HFF-Myc (cell line): ENCODE measurements around the gene EPHA6.

Experiments
- DNase-seq: peaks from one replicate; pipeline ENCODE4 v3.0.0-alpha.2; 2011; ENCODE audit warnings: low read depth; ENCODE audit errors: extremely low read depth
- H3K4me3 ChIP-seq: replicated peaks from 2 replicates; pipeline ENCODE4 v1.5.1; 2011; ENCODE audit warnings: low read depth, mild to moderate bottlenecking, control low read depth, low read length
- CTCF ChIP-seq: IDR thresholded peaks from 2 replicates; pipeline ENCODE4 v1.5.1; 2012; ENCODE audit warnings: mild to moderate bottlenecking, low read depth, low read length, control low read depth; ENCODE audit errors: missing control alignments

The EPHA6 gene

GRCh38 chr3:97687734-97688133 is 873.3 kb downstream of the EPHA6 start:
- no peak overlapping the region for H3K4me3 ChIP-seq
- TF ChIP-seq CTCF = no peak
- DNase-seq = no peak

- no peak for DNase-seq
- no peak overlapping the region for H3K4me3 ChIP-seq
- no peak for TF ChIP-seq CTCF
Measured at GRCh38 chr3:97689111-97689510, 874.7 kb downstream of the EPHA6 start.

- H3K4me3 ChIP-seq = no peak overlapping the region
- TF ChIP-seq CTCF = no peak
- no peak for DNase-seq
Measured at GRCh38 chr3:97689962-97690361, 875.6 kb downstream of the EPHA6 start.

- H3K4me3 ChIP-seq = no peak overlapping the region
- TF ChIP-seq CTCF = no peak
- DNase-seq = no peak
Measured at GRCh38 chr3:97691354-97691753, 877.0 kb downstream of the EPHA6 start.

GRCh38 chr3:97692389-97692788 is 878.0 kb downstream of the EPHA6 start:
- no peak for TF ChIP-seq CTCF
- DNase-seq = no peak
- H3K4me3 ChIP-seq = no peak overlapping the region

GRCh38 chr3:97692831-97693230 is 878.4 kb downstream of the EPHA6 start:
- no peak for DNase-seq
- TF ChIP-seq CTCF = no peak
- H3K4me3 ChIP-seq = no peak overlapping the region

- no peak for DNase-seq
- H3K4me3 ChIP-seq = no peak overlapping the region
- no peak for TF ChIP-seq CTCF
Measured at GRCh38 chr3:97694876-97695275, 880.5 kb downstream of the EPHA6 start.
